Stomach smooth muscle (tissue), 2 donors: ENCODE data around the gene PC.
"Not testable (repeated sequence)": the region's sequence is repeated elsewhere in the genome, so short reads cannot be mapped to it uniquely, and the experiment has no call there.

Source experiments
- H3K27ac ChIP-seq: one replicate; pipeline ENCODE4 v1.7.0; 2013; ENCODE audit warnings: mild to moderate bottlenecking, low read length, inconsistent platforms
- H3K27me3 ChIP-seq, 2 donors: one replicate each; pipeline ENCODE4 v1.7.0; 2013; ENCODE audit warnings: low read length in 2 of 2; ENCODE audit not compliant: insufficient read depth in 2 of 2, control insufficient read depth in 1 of 2
- H3K36me3 ChIP-seq, 2 donors: one replicate each; pipeline ENCODE4 v1.7.0; 2013; ENCODE audit warnings: low read length in 2 of 2; ENCODE audit not compliant: control insufficient read depth in 2 of 2, insufficient read depth in 2 of 2
- H3K4me1 ChIP-seq: one replicate; pipeline ENCODE4 v1.7.0; 2013; ENCODE audit warnings: low read length; ENCODE audit not compliant: control insufficient read depth, insufficient read depth
- H3K4me3 ChIP-seq, 2 donors: one replicate each; pipeline ENCODE4 v1.7.0; 2013; ENCODE audit warnings: low read length in 2 of 2
- H3K9ac ChIP-seq, 2 donors: one replicate each; pipeline ENCODE4 v1.7.0; 2013; ENCODE audit warnings: low read length in 2 of 2, mild to moderate bottlenecking in 1 of 2
- H3K9me3 ChIP-seq, 2 donors: one replicate each; pipeline ENCODE4 v1.7.0; 2013; ENCODE audit warnings: low read length in 2 of 2; ENCODE audit not compliant: control insufficient read depth in 2 of 2
- donor health status: healthy.
- donor health status: Pancreatic carcinoma.

The PC gene

DNA sequence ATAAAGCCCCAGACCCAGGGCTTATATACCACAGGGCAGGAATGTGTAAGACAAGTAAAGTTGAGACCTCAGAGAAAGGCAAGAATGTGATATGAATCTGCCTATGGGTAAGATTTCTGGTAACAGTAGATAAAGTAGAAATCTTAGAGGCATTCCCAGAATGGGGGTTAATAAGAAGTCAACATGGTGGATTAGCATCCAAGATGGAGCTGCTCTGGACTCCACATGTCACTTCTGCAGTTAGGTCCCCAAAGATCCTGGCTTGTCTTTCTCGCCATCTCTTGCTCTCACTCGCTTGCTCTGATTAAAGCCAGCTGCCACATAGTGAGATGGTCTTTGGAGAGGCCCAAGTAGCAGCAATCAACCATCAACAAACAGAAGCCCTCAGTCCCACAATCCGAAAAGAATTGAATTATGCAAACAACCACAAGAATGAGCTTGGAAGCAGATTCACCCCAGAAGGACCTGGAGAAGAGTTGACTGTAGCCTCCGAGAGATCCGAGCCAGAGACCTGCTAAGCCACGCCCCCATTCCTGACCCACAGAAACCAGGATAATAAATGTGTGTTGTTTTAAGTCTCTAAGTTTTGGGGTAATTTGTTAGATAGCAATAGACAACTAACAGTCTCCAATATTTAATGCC is 11.5 kb upstream of the PC start:
- Histone ChIP-seq H3K4me1 (no peaks in the 10 kb centered on the region), H3K9ac (no peak overlapping the region), H3K27ac (no peak overlapping the region), H3K36me3 (no peaks in the 10 kb centered on the region), H3K9me3 (no peaks in the 10 kb centered on the region), H3K4me3 (no peak overlapping the region), H3K27me3 (no peaks in the 10 kb centered on the region)

DNA sequence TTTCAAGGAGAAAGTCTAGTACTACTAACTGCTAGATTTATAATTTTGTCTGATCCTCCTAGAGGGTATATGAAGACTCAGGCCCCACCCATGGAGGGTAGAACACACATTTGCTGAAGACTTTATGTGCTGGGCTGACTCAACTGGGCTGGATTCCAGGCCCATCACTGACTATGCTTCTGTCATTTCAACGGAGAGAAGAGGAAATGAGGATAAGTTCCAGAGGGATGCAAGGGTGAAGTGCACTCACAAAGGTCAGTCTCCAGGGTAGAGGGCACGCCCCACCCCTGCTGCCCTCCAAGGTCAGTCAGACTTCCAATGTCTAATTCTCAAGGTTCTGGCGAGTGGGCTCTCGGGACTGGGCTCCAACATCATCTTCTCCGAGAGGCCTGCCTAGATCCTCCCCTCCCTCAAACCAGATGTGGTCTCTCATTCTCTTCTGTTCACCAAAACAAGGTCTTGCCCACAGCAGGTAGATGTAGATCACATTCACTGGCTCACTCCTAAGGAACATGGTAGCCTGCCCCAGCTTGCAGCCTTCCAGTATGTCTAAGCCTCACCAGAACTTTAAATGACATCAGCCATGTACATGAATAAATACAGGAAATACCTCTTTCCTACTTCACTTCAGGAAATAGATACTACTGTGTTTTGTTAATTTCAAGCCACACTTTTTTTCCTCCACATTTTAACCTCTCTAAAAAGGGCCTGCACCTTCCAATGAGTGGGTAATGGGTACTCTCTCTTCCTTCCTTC is 9.7 kb upstream of the PC start:
- Histone ChIP-seq H3K4me1 (no peaks in the 10 kb centered on the region), H3K4me3 (no peak overlapping the region), H3K27ac (no peak overlapping the region), H3K9ac (no peak overlapping the region), H3K36me3 (no peaks in the 10 kb centered on the region), H3K9me3 (no peaks in the 10 kb centered on the region), H3K27me3 (no peaks in the 10 kb centered on the region)

DNA sequence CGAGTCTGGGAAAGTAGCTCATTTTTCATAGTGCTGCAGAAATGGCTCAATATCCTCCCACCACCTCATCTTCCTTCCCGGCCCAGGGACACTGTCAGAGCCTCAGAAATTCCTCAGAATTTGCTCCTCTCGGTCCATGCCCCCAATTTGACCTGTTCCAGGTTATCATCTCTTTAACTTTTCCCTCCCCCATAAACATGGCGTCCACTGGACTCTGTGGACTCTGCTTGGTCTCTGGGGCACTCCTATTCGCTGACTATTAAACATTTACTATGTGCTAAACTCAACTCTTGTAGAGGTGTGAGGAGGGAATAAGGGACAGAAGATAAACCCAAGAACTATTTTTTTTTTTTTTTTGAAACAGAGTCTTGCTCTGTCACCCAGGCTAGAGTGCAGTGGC is 8.2 kb upstream of the PC start:
- no peaks in the 10 kb centered on the region for H3K9me3 ChIP-seq
- H3K36me3 ChIP-seq, result no peaks in the 10 kb centered on the region
- no peak overlapping the region for H3K4me3 ChIP-seq
- no peak overlapping the region for H3K9ac ChIP-seq
- no peak overlapping the region for H3K27ac ChIP-seq
- no peaks in the 10 kb centered on the region for H3K27me3 ChIP-seq
- H3K4me1 ChIP-seq, result no peaks in the 10 kb centered on the region

DNA sequence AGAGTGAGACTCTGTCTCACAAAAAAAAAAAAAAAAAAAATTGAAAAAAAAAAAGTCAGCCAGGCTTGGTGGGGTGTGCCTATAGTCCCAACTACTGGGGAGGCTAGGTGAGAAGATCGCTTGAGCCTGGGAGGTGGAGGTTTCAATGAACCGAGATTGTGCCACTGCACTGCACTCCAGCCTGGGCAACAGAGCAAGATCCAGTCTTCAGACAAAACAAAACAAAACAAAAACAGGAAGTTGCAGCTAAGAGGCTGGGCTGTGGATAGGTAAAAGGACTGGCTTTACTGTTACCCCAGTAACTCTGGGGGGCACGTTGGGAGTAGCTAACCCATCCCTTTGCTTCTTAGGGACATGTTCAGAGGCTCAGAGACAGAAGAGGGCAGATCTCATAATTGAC is 6.3 kb upstream of the PC start:
- H3K4me1 ChIP-seq, result no peaks in the 10 kb centered on the region

DNA sequence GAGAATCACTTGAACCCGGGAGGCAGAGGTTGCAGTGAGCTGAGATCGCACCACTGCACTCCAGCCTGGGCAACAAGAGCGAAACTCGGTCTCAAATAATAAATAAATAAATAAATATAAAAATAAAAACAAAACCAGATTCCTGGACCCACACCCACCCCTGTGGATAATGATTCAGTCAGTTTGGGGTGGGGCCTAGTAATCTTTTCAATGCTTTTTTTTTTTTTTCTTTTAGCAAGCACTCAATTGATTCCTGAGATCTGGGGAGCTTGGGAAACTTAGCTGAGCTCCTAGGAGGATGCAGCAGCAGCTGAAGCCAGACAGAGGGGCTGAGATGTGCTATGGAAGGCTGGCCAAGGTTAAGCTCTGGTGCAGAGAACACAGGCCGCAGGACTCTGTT is 4.6 kb upstream of the PC start:
- Histone ChIP-seq H3K27me3 (no peaks in the 10 kb centered on the region), H3K4me3 (no peak overlapping the region), H3K9ac (no peak overlapping the region), H3K36me3 (no peaks in the 10 kb centered on the region), H3K27ac (no peak overlapping the region), H3K9me3 (no peaks in the 10 kb centered on the region), H3K4me1 (peaks cover 5% of the 10 kb centered on the region)

More for the DNA sequence above, 6.3 kb upstream of the PC start:
- Histone ChIP-seq H3K4me3 (no peak overlapping the region), H3K9ac (no peak overlapping the region), H3K27me3 (no peaks in the 10 kb centered on the region), H3K27ac (no peak overlapping the region), H3K9me3 (no peaks in the 10 kb centered on the region), H3K36me3 (no peaks in the 10 kb centered on the region)

DNA sequence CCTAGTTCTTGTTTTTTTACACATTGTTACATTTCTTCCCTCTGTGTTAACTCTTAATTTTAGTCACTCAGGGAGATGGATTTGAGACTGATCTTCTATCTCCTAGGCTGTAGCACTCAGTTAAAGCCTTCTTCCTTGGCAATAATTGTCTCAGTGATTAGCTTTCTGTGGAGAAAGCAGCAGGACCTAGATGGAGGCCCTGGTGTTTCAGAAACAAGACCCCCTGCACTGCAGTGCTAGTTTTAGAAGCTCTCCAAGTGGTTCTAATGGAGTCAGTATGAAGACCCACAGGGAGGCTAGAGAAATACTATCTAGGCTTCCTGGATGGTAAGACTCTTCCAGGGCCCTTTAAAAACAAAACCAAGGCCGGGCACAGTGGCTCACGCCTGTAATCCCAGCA is 4.1 kb upstream of the PC start:
- no peaks in the 10 kb centered on the region for H3K36me3 ChIP-seq
- H3K27ac ChIP-seq, result no peak overlapping the region
- H3K9ac ChIP-seq, result no peak overlapping the region
- H3K9me3 ChIP-seq, result no peaks in the 10 kb centered on the region
- H3K4me3 ChIP-seq, result no peak overlapping the region
- no peaks in the 10 kb centered on the region for H3K27me3 ChIP-seq
- H3K4me1 ChIP-seq, result peaks cover 9% of the 10 kb centered on the region

DNA sequence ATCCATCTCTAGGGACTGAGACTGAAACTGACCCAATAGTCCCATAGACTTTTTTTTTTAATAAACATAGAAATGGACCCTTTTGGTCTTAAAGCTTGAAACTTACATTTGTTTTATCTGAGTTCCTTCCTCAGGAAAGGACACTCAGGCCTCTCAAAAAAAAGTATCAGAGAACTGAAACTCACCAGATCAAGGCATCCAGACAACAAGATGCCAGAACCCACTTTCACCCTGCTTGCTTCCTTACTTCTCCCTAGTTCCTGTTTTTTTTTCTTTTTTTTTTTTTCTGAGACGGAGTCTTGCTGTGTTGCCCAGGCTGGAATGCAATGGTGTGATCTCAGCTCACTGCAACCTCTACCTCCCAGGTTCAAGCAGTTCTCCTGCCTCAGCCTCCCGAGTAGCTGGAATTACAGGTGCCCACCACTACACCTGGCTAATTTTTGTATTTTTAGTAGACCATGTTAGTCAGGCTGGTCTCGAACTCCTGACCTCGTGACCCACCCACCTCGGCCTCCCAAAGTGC is 3.6 kb upstream of the PC start:
- not testable (repeated sequence) for H3K27me3 ChIP-seq, H3K36me3 ChIP-seq, H3K4me1 ChIP-seq, H3K27ac ChIP-seq, H3K9me3 ChIP-seq, H3K9ac ChIP-seq, H3K4me3 ChIP-seq

DNA sequence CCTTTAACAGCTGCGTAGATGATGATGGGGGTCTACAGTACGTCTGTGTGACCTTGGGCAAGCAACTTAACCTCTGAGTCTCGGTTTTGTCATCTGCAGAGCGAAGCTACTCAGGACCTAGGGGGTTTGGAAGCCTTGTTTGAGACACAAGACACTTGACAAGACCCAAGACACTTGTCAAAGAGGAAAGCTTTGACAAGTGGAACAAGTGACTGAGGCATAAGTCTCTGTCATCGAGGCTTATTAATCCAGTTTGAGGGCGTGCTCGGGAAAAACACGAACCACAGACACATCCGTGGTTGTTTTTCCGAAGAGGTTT is 732 bp upstream of the PC start:
- H3K9me3 ChIP-seq, result no peaks in the 10 kb centered on the region
- peak overlapping the region; percentile 64 for H3K27ac ChIP-seq
- H3K36me3 ChIP-seq, result no peaks in the 10 kb centered on the region
- H3K4me3 ChIP-seq, result peak overlapping the region; percentile 55 to 79
- peaks cover 9% of the 10 kb centered on the region for H3K4me1 ChIP-seq
- peak overlapping the region in 1 of 2 donors; percentile 55 for H3K9ac ChIP-seq
- no peaks in the 10 kb centered on the region for H3K27me3 ChIP-seq

DNA sequence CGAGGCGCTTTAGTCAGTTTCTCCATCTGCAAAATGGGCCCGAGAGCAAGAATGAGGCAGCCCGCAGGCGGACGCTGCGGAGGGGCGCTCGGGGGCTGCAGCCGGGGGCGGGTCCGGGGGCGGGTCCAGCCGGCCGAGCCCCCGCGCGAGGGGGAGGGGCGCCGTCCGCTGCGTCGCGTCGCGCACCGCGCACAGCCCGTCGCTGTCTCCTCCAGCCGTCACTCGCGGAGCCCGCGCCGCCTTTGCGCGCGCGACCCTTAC is 282 bp downstream of the PC start:
- Histone ChIP-seq H3K27ac (no peak overlapping the region), H3K27me3 (no peaks in the 10 kb centered on the region), H3K9ac (peak overlapping the region in 1 of 2 donors; percentile 36), H3K4me1 (peaks cover 9% of the 10 kb centered on the region), H3K36me3 (no peaks in the 10 kb centered on the region), H3K4me3 (peak overlapping the region; percentile 60 to 80), H3K9me3 (no peaks in the 10 kb centered on the region)

DNA sequence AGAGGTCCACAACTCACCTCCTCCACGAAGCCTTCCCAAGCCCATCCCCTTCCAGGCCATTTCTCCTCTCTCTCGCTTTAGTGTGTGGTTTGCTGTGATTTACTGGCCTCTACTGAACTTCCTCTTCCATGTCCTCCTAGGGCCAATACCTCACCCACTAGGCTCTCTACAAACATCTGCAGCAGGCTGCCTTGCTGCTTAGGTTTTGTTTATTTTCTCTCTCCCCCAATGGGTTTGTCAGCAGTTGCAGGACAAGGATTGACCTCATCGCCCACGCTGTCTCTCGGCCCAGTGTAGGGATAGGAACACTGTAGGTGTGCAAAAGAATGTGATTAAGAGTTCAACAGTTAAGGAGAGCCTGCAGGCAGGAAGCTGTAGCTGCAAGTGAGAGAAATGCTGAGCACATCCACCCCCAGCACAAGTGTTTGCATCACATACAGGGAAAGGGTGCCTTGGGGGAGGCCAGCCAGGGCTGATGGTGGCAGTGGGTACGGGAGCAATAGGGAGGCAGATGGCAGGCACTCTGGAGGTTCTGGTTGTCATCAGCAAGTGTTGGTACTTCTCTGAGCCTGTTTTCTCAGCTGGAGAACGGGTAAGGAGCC is 1.4 kb downstream of the PC start:
- no peak overlapping the region for H3K4me3 ChIP-seq
- peaks cover 9% of the 10 kb centered on the region for H3K4me1 ChIP-seq
- H3K9ac ChIP-seq, result no peak overlapping the region

More for the DNA sequence above, 1.4 kb downstream of the PC start:
- Histone ChIP-seq H3K36me3 (no peaks in the 10 kb centered on the region), H3K9me3 (no peaks in the 10 kb centered on the region), H3K27ac (no peak overlapping the region), H3K27me3 (no peaks in the 10 kb centered on the region)
